Raji (cell line): Measurements from ENCODE around the gene GRN.

Source experiments
- POLR2A ChIP-seq: IDR thresholded peaks from 2 replicates; pipeline ENCODE4 v1.6.1; 2011; ENCODE audit warnings: low read depth, low read length, control low read depth; ENCODE audit not compliant: insufficient read depth

The GRN gene

DNA sequence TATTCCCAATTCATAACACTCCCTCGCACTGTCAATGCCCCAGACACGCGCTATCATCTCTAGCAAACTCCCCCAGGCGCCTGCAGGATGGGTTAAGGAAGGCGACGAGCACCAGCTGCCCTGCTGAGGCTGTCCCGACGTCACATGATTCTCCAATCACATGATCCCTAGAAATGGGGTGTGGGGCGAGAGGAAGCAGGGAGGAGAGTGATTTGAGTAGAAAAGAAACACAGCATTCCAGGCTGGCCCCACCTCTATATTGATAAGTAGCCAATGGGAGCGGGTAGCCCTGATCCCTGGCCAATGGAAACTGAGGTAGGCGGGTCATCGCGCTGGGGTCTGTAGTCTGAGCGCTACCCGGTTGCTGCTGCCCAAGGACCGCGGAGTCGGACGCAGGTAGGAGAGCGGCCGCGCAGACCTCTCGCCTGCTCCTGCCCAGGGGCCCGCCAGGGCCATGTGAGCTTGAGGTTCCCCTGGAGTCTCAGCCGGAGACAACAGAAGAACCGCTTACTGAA, at the start of gene GRN:
Gene GRN (plus strand): TSS at position 364 of the 515 bp plus-strand sequence. CDS start 3,863 bp downstream, outside the sequence.
- peak; percentile 95 for TF ChIP-seq POLR2A

DNA sequence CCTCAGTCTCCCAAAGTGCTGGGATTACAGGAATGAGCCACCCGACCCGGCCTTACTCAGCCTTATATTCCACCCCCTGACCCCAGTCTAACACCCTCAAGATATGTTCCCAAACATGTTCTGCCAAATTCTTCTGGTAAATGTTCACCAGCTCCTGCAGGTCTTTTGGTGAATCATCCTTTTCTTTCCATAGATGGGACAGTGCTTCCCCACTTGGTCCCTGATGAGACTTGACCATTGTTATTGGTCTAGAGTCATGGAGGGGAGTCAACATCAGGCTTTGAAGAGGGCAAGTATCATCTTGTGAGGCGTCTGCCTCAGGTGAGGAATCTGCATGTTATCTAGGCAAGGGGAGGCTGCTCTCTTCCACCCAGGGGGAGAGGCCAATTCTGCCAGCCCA, 47.1 kb upstream of the GRN start:
- no peak for TF ChIP-seq POLR2A

DNA sequence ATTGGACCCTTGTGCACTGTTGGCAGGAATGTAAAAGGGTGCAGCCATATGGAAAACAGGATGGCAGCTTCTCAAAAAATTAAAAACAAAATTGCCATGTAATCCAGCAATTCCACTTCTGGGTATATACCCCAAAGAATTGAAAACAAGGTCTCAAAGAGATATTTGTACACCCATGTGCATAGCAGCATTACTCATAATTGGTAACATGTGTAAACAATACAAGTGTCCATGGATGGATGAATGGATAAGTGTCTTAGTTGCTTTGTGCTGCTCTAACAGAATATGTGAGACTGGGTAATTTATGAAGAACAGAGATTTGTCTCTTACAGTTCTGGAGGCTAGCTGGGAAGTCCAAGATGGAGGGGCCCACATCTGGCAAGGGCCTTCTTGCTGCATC, 40.5 kb upstream of the GRN start:
- TF ChIP-seq POLR2A = no peak

DNA sequence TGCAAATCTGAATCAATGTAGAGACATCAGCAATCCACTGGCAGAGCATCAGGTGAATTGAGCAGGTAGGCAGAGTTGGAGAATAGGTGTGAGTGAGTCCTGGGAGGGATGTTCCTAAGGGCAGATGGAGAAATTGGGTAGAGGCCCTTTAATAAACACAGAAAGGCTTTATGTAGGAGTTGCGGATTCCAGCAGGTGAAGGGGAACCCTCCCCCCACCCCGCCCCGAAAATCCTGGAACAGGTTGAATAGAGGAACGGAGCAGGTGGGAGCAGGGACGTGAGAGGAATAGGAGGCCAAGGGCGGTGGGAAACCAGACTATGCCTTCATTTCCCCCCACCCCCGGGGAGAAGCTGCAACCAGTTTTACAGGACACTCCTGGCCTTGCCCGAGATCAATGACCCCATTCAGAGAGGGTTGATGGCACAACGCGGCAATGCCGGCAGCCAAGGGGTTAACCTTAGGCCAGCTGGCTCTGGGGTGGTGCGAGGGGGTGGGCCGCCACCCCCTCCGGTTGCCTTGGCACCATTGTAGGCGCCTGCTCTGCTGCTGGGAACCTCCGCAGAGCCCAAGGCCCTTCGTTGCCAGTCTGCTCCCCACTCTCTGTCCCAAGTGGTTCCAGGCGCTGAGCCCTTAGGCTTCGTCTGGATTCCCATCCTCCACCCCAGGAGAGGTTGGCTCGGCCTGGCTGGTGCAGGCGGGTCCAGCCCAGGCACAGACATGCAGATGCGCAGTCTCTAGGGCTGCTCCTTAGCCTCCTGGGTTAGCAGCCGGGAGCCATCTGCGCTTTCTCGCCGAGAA, 37.5 kb upstream of the GRN start:
- no peak for TF ChIP-seq POLR2A

DNA sequence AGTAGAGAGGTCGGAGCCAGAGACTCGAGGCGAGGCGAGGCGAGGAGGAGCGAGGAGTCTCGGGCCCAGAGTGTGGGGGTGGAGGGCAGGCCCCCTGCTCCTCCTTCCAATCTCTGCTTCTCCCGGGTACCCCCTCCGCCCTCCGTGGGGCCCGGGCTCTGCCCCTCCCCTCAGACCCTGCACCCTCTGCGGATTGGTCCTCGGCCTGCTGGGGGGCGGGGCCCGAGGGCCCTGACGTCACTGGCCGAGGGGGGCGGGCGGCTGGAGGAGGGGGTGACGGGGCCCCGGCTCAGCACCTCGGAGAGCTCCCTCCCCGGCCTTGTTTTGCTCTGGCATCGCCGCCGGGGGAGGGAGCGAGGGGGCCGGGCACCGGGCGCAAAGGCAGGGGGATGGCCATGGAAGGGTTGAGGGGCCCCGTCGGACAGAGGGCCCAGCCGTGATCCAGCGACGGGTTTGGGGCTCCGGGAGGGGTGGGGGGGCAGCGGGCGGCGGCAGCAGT, 36.7 kb upstream of the GRN start, which contains the start of gene RUNDC3A:
Gene RUNDC3A (plus strand): TSS at position 282 of the 499 bp plus-strand sequence. CDS start 232 bp downstream, outside the sequence.
- no peak for TF ChIP-seq POLR2A

DNA sequence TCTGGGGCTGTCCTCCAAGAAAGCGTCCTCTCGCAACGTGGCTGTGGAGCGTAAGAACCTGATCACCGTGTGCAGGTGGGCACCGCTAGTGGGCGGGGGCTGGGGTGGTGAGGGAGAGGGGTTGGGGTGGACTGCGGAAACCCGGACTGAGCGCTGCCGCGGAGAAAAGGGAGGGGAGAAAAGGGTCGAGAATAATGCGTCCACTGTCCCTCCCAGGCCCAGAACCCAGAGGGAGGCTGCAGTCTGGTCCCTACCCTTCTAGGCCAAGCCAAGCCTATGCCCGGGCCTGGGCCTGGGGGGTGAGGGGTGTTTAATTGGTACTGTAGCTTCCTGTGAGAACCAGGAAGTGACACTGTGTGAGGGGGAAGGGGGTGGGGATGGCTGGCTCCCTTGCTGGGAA, 36.2 kb upstream of the GRN start:
- no peak for TF ChIP-seq POLR2A

DNA sequence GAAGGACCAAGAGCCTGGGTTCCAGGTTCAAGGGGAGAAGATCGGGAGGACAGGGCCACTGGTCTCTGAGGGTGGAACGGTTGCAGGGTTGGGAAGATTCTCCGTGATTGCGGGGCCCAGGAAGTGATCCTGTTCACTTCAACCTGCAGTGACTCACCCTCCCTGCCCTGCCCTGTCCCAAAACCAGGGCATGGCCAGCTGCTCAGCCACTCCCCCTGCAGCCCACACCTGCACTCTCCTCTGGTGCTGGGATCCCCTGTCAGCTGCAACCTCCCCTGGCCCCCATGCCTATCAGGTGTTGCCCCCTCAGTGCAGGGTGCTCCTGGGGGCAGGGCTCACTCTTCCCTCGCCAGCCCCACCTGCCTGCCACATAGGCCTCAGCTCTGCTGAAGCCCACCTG, 35.6 kb upstream of the GRN start:
- no peak for TF ChIP-seq POLR2A

DNA sequence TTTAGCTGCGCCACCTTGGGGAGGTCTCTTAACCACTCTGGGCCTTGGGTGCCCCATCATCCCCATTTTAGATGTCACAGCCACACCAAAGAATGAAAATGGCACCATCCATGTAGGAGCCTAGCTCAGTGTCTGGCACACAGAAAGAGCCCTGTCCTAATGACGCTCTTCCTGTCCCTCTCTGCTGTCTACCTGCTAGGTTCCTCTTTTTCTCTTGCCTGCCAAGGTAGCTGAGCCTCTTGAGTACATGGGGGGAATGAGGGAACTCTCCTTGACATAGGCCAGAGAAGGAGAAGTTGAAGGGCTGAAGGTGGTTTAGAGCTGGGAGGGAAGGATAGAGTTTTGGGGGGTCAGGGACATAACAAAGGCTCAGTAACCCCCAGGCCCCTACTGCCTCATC, 34.9 kb upstream of the GRN start:
- TF ChIP-seq POLR2A = no peak

DNA sequence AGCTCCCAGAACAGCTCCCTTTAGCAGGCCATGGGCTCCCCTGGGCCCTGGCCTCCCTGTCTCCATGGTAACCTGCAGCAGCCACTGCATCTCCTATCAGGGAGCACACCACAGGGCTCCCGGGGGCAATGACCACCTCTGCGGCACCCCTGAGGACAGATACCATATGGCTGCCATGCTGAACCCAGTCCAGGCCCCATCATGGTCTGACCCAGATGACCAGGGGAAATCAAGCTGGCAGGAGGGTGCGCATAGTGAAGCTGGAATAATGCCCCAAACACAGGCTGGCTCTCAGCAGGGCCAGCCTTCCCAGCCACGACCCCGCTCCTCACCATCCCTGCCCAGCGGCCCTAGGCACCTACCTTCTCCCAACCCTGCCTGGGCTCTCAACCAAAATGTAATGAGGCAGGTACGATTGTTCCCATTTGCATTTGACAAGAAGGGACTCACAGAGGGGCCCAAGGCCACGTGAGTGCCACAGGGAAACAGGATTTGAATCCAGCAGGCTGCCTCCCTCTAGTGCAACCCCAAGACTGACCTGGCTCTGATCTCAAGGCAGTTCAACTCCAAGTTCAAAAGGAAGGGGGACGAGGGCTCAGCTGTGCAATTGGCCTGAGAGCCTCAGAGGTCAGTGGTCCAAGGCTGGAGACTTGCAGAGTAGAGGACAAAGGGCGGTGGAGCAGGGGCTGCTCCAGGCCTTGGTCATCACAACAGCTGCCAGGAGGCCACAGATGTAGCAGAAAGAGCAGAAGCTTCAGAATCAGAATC, 34.3 kb upstream of the GRN start:
- TF ChIP-seq POLR2A = no peak

DNA sequence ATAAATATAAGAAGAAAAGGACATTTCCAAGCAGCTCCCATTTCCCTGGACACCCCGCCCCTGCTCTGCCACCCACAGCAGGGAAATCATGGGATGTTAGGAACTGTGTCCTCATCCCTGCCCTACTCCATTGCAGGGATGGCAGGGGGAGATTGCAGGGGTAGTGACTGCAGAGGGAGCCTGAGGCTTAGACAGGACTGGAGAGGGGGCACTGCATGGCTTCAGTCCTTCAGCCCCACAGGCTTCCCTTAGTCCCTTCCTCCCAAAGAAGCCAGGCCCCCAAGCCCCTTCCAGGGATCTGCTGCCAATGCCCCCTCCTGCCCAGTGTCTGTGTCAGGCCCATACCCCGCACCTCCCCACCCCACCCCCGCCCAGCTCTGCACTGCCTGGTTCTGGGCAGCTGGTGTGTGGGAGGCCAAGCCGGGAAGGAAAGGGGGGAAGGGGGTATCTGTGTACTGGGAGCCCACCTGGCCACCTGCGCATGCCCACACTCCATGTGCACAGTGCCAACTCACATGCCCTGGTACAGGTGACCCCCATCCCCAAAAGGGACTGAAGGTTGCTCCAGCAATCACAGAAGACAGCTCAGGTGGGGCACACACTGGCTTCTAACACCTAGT, 33.4 kb upstream of the GRN start:
- TF ChIP-seq POLR2A = no peak

DNA sequence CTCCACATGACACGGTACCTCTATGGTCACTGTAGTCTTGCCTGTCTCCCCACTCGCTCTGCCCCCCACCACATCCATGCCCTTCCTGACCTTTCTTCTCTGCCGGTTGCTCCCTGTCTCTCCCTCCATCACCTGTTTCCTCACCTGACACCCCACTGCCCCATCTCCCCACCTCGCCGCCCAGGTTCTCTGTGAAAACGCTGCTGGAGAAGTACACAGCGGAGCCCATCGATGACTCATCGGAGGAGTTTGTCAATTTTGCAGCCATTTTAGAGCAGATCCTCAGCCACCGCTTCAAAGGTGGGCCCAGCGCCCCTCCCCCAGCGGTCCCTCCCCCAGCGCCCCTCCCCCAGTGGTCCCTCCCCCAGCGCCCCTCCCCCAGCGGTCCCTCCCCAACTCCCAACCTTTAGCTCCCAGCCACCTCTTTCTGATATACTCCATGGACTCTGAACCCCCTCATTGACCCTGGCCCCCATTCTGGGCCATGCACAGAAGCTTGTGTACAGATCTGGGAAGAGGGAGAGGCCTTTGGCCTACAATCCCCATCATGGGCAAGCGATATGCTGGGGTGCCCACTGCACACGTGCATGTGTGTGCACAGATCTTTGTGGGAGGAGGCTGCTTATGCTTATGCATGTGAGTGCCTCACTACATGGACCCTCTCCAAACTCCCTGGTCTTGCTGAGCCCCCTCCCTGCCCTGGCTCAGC, 32.6 kb upstream of the GRN start:
- no peak for TF ChIP-seq POLR2A

DNA sequence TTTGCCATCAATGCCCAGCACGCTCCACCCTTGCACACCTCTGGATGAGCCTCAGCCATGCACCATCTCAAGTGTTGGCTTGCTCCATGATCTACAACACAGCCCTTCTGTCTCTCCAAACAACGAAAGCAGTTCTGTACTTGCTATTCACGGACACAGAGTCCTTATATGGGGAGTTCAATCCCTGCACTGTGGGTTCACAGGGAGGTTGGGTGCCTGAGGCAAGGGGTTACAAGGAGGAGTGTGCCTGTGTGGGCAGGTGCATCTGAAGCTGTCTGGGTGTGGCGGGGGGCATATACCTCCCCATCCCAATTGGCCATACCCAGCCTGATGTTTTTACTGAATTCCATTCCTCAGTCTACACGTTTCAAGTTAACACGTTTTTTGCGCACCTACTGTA, 31.1 kb upstream of the GRN start:
- TF ChIP-seq POLR2A = no peak

DNA sequence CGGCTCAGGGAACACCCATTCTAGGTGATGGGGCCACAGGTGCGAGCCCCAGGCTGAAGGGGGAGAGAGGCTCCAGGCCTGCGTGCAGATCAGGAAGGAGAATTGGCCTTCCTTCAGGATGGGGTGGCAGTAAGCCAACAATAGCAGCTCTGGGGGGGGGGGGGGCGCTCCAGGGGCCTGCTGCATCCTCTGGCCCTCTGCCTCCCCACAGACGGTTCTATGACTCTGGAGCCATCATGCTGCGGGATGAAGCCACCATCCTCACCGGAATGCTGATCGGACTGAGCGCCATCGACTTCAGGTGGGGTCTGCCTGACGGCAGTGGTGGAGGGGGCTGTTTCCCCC, 30.6 kb upstream of the GRN start:
- no peak for TF ChIP-seq POLR2A

DNA sequence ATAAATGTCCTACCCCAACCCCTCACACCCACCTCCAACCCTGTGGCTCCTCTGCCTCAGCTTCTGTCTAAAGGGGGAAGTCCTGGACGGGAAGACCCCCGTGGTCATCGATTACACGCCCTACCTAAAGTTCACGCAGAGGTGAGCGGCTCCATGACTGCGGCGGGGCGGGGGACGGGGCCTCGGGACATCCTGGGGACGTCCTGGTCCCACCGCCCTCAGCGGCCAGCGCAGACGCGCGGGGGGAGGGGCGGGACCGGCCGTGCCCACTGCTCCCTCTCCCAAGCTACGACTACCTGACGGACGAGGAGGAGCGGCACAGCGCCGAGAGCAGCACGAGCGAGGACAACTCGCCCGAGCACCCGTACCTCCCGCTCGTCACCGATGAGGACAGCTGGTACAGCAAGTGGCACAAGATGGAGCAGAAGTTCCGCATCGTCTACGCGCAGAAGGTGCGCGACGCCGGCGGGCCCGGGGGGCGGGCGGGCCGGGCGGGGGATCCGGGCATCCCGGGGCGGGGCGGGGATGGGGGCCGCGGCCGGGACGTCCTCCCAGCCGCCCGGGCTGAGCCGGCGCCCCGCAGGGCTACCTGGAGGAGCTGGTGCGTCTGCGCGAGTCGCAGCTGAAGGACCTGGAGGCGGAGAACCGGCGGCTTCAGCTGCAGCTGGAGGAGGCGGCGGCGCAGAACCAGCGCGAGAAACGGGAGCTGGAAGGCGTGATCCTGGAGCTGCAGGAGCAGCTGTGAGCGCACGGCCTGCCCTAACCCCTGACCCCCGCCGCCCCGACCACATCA, 30.0 kb upstream of the GRN start:
- no peak for TF ChIP-seq POLR2A
